KMS-11 (cell line): ENCODE data around the gene EDIL3.

Experiments used
- H2AFZ ChIP-seq: fragments of 200-600 bp; sonication (generic); 2 replicates; pipeline ENCODE4 v1.6.1; 2016; ENCODE audit warnings: antibody characterized with exemption, mixed run types, low read depth
- H3K27ac ChIP-seq: fragments of 200-600 bp; sonication (generic); 2 replicates; pipeline ENCODE4 v1.6.1; 2016; ENCODE audit warnings: mild to moderate bottlenecking, mixed run types
- H3K27me3 ChIP-seq: fragments of 200-600 bp; sonication (generic); 2 replicates; pipeline ENCODE4 v1.6.1; 2017; ENCODE audit warnings: mild to moderate bottlenecking, low read depth, mixed run types, moderate library complexity; ENCODE audit not compliant: insufficient read depth
- H3K36me3 ChIP-seq: fragments of 200-600 bp; sonication (generic); 2 replicates; pipeline ENCODE4 v1.6.1; 2017; ENCODE audit warnings: mild to moderate bottlenecking, mixed run types; ENCODE audit not compliant: insufficient read depth
- H3K4me1 ChIP-seq: fragments of 200-600 bp; sonication (generic); 2 replicates; pipeline ENCODE4 v1.6.1; 2016; ENCODE audit warnings: mild to moderate bottlenecking, low read depth, mixed run types; ENCODE audit not compliant: poor library complexity, severe bottlenecking
- H3K4me2 ChIP-seq: fragments of 200-600 bp; sonication (generic); 2 replicates; pipeline ENCODE4 v1.7.0; 2016; ENCODE audit warnings: mild to moderate bottlenecking, mixed run types
- H3K4me3 ChIP-seq: fragments of 200-600 bp; sonication (generic); IDR thresholded peaks from 2 replicates; pipeline ENCODE4 v1.6.1; 2017; ENCODE audit warnings: low read depth, low read length, mixed read lengths; ENCODE audit not compliant: insufficient read depth
- H3K79me2 ChIP-seq: fragments of 200-600 bp; sonication (generic); 2 replicates; pipeline ENCODE4 v1.6.1; 2016; ENCODE audit warnings: low read depth, mixed run types; ENCODE audit not compliant: insufficient read depth
- H3K9ac ChIP-seq: fragments of 200-600 bp; sonication (generic); 2 replicates; pipeline ENCODE4 v1.6.1; 2016; ENCODE audit warnings: mild to moderate bottlenecking, mixed run types
- H4K20me1 ChIP-seq: fragments of 200-600 bp; sonication (generic); 2 replicates; pipeline ENCODE4 v1.6.1; 2016; ENCODE audit warnings: mild to moderate bottlenecking, mixed run types; ENCODE audit not compliant: insufficient read depth
- CTCF ChIP-seq: fragments of 200-600 bp; sonication (generic); conservative IDR thresholded peaks from 2 replicates; pipeline ENCODE4 v1.6.1; 2017; ENCODE audit warnings: low read depth, mild to moderate bottlenecking, antibody characterized with exemption, low read length, moderate library complexity, mixed read lengths

EDIL3 gene

GRCh38 chr5:84379749-84380148, 4.9 kb downstream of the EDIL3 start:
- H2AFZ ChIP-seq = no peak overlapping the region
- TF ChIP-seq CTCF = no peak
- H3K4me2 ChIP-seq = no peak overlapping the region
- H3K27ac ChIP-seq = no peak overlapping the region
- no peaks in the 10 kb centered on the region for H4K20me1 ChIP-seq
- H3K9ac ChIP-seq = no peak overlapping the region
- no peak overlapping the region for H3K4me3 ChIP-seq
- H3K27me3 ChIP-seq = no peaks in the 10 kb centered on the region
- H3K36me3 ChIP-seq = no peaks in the 10 kb centered on the region
- no peaks in the 10 kb centered on the region for H3K79me2 ChIP-seq
- H3K4me1 ChIP-seq = no peaks in the 10 kb centered on the region

- no peak overlapping the region for H2AFZ ChIP-seq
- H3K27ac ChIP-seq = no peak overlapping the region
- no peaks in the 10 kb centered on the region for H3K4me1 ChIP-seq
- no peak for TF ChIP-seq CTCF
- no peak overlapping the region for H3K9ac ChIP-seq
- no peaks in the 10 kb centered on the region for H3K27me3 ChIP-seq
- H3K4me2 ChIP-seq = no peak overlapping the region
- H3K36me3 ChIP-seq = no peaks in the 10 kb centered on the region
- H3K79me2 ChIP-seq = no peaks in the 10 kb centered on the region
- H4K20me1 ChIP-seq = no peaks in the 10 kb centered on the region
- H3K4me3 ChIP-seq = no peak overlapping the region
Measured at GRCh38 chr5:84378961-84379360, 5.7 kb downstream of the EDIL3 start.

GRCh38 chr5:84378420-84378819, 6.3 kb downstream of the EDIL3 start:
- no peaks in the 10 kb centered on the region for H4K20me1 ChIP-seq
- no peak overlapping the region for H3K4me2 ChIP-seq
- H3K27me3 ChIP-seq = no peaks in the 10 kb centered on the region
- H3K4me1 ChIP-seq = no peaks in the 10 kb centered on the region
- no peak overlapping the region for H2AFZ ChIP-seq
- no peak for TF ChIP-seq CTCF
- H3K79me2 ChIP-seq = no peaks in the 10 kb centered on the region
- H3K9ac ChIP-seq = no peak overlapping the region
- H3K36me3 ChIP-seq = no peaks in the 10 kb centered on the region
- no peak overlapping the region for H3K27ac ChIP-seq
- no peak overlapping the region for H3K4me3 ChIP-seq

GRCh38 chr5:84376346-84376745, 8.3 kb downstream of the EDIL3 start:
- Histone ChIP-seq H3K79me2 (no peaks in the 10 kb centered on the region), H2AFZ (no peak overlapping the region), H3K36me3 (no peaks in the 10 kb centered on the region), H3K4me2 (no peak overlapping the region), H3K4me1 (no peaks in the 10 kb centered on the region), H3K27me3 (no peaks in the 10 kb centered on the region), H4K20me1 (no peaks in the 10 kb centered on the region), H3K9ac (no peak overlapping the region), H3K27ac (no peak overlapping the region), H3K4me3 (no peak overlapping the region)
- no peak for TF ChIP-seq CTCF

GRCh38 chr5:84374568-84374967, 10.1 kb downstream of the EDIL3 start:
- Histone ChIP-seq H3K36me3 (no peaks in the 10 kb centered on the region), H3K27ac (no peak overlapping the region), H3K4me2 (no peak overlapping the region), H2AFZ (no peak overlapping the region), H3K27me3 (no peaks in the 10 kb centered on the region), H3K79me2 (no peaks in the 10 kb centered on the region), H4K20me1 (no peaks in the 10 kb centered on the region), H3K4me3 (no peak overlapping the region), H3K4me1 (no peaks in the 10 kb centered on the region), H3K9ac (no peak overlapping the region)
- TF ChIP-seq CTCF = no peak
